Neural cell (in vitro differentiated cells): ENCODE data around the gene ENDOD1.

Experiments used
- EP300 ChIP-seq: fragments of 450-650 bp; conservative IDR thresholded peaks from 2 replicates; pipeline ENCODE4 v1.6.1; 2014; ENCODE audit warnings: antibody characterized with exemption, mild to moderate bottlenecking, moderate library complexity; ENCODE audit not compliant: poor library complexity, severe bottlenecking
- EZH2 ChIP-seq: fragments of 200-600, 300-800 bp; shearing (Covaris generic), sonication (generic); IDR thresholded peaks from 2 replicates; pipeline ENCODE4 v1.6.1; 2014; ENCODE audit warnings: antibody characterized with exemption, low read length, borderline replicate concordance, mild to moderate bottlenecking; ENCODE audit not compliant: insufficient read depth, poor library complexity, severe bottlenecking
- TF ChIP-seq, protein P1 (sequence below): fragments of 450-650 bp; IDR thresholded peaks from 2 replicates; pipeline ENCODE4 v1.5.1; 2014; ENCODE audit warnings: antibody characterized with exemption, mild to moderate bottlenecking, moderate library complexity; ENCODE audit not compliant: poor library complexity, severe bottlenecking

DNA sequence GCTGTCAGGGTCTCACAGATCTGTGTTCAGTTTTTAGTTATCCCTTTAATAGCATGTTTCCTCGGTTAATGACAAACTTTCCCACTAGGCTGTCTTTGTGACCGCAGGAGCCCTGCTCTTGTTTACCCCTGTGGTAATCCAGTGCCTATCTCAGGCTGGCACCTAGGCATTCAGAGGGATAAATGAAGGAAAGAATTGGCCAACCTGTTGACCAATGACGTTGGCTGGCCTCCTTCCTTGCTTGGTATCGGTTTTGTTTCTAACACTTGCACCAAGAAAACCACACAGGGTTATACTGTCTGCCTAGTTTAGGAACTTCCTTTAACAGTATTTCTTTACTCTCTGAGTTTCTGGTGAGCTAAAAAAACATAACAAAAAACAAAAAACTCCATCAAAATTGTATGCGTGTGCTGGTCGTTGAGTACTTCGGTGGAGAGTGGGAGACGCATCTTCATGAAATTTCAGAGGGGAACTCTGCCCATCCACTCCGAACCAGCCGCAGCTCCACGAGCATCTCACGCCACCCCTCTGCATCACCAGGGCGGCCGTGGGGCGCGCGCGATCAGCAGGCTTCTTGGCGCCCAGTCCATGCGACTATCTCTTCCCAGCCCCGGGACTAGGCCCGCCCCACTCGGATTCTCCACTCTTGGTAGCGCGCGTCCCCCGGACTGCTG, 563 bp upstream of the ENDOD1 start:
- TF ChIP-seq EP300: no peak
- TF ChIP-seq, protein P1, sequence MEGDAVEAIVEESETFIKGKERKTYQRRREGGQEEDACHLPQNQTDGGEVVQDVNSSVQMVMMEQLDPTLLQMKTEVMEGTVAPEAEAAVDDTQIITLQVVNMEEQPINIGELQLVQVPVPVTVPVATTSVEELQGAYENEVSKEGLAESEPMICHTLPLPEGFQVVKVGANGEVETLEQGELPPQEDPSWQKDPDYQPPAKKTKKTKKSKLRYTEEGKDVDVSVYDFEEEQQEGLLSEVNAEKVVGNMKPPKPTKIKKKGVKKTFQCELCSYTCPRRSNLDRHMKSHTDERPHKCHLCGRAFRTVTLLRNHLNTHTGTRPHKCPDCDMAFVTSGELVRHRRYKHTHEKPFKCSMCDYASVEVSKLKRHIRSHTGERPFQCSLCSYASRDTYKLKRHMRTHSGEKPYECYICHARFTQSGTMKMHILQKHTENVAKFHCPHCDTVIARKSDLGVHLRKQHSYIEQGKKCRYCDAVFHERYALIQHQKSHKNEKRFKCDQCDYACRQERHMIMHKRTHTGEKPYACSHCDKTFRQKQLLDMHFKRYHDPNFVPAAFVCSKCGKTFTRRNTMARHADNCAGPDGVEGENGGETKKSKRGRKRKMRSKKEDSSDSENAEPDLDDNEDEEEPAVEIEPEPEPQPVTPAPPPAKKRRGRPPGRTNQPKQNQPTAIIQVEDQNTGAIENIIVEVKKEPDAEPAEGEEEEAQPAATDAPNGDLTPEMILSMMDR: no peak
- no peak for TF ChIP-seq EZH2
